ENCODE measurements around the gene FNDC1. TPM values are rescaled to one million over a fixed set of nuclear protein-coding genes. Genes with fewer than 3 reads are reported as not detected.

FNDC1 gene
- total and polyA plus RNA-seq, 10 of the 15 experiments (the other 5 are each of a cell fraction or from before 2014, with no cell fraction given): not detected

DNA sequence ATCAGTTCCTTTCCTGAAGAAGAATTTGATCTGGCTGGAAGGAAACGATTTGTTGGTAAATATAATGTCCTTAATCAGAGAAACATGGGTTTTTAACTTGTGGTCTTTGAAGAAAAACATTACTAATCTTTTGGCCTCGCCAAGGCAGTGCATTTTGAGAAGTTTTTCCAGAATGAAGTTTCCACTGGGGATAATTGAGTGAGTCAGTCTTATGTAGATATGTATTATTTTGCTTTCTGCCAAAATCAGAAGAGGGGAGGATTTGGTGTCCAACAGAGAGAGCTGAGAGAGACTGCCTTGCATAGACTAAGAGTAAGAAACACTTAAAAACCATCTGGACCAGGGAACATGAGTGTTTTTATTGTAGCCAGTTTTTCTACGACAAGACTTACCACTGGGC lies 79.9 kb downstream of the FNDC1 start:
- POLR2A ChIA-PET: no interaction called here
- no peak overlapping the region for H3K4me2 ChIP-seq (ENCODE audit: control insufficient read depth, insufficient read depth)
- RAD21 ChIA-PET (ENCODE audit: unreplicated experiment): no interaction called here
- CTCF ChIA-PET: interaction anchor here (1.7 kb wide), 1 partner anchor 405 kb away, joined by 5 read pairs; no protein-coding TSS in a partner anchor
- no peaks in the 10 kb centered on the region for H4K20me1 ChIP-seq (ENCODE audit: control insufficient read depth, insufficient read depth)
- no peak overlapping the region for H3K4me3 ChIP-seq
- SMC1A ChIA-PET (ENCODE audit: uncharacterized antibody, unreplicated experiment): interaction anchor here (2.0 kb wide), 1 partner anchor 15 kb away, joined by 4 read pairs; no protein-coding TSS in a partner anchor
- no peaks in the 10 kb centered on the region for H3K4me1 ChIP-seq (ENCODE audit: control insufficient read depth, insufficient read depth, low read length)
- no peaks in the 10 kb centered on the region; the same call in 2 of the 3 replicates for H3K9me3 ChIP-seq (replicated peaks; ENCODE audit: control insufficient read depth, insufficient read depth, low read length)
- BruUV-seq (replicated peaks): no TSS peak
- H3K27ac ChIP-seq (ENCODE audit: control insufficient read depth, insufficient read depth): no peak overlapping the region
- intact Hi-C loops (cut with micrococcal nuclease; ENCODE audit: unreplicated experiment) (no loop called here), in situ Hi-C loops (cut with MboI) (no loop called here)
- ATAC-seq (no peak), FAIRE-seq (no peak), DNase-seq (ENCODE audit: low read depth, low spot score) (no peak)
- peaks cover 0 to 3% of the 10 kb centered on the region in 2 experiments; a peak in 1 of 4 replicates for H3K27me3 ChIP-seq (replicated peaks in 1 of 2; ENCODE audit: control insufficient read depth in 2 of 2, insufficient read depth in 2 of 2, low read length in 1 of 2)
- no peak overlapping the region for H3K9ac ChIP-seq (ENCODE audit: control insufficient read depth, insufficient read depth, low read length)
- no peak overlapping the region for H2AFZ ChIP-seq (ENCODE audit: control insufficient read depth, low read depth, low read length)
- H3K36me3 ChIP-seq (ENCODE audit: control insufficient read depth in 2 of 2, insufficient read depth in 2 of 2, low read length in 1 of 2): no peaks in the 10 kb centered on the region
- TF ChIP-seq HDAC2 (IDR thresholded peaks at IDR 0.05) (no peak), TCF7 (IDR thresholded peaks at IDR 0.05; ENCODE audit: borderline replicate concordance) (no peak), YBX1 (IDR thresholded peaks at IDR 0.05) (no peak), RBBP5 (conservative IDR thresholded peaks at IDR 0.05) (no peak), MTA3 (IDR thresholded peaks at IDR 0.05; ENCODE audit: borderline replicate concordance, low read length) (no peak), SPI1 (IDR thresholded peaks at IDR 0.05; ENCODE audit: borderline replicate concordance, insufficient read depth, low read depth, low read length) (no peak)
- TF ChIP-seq, protein P1, sequence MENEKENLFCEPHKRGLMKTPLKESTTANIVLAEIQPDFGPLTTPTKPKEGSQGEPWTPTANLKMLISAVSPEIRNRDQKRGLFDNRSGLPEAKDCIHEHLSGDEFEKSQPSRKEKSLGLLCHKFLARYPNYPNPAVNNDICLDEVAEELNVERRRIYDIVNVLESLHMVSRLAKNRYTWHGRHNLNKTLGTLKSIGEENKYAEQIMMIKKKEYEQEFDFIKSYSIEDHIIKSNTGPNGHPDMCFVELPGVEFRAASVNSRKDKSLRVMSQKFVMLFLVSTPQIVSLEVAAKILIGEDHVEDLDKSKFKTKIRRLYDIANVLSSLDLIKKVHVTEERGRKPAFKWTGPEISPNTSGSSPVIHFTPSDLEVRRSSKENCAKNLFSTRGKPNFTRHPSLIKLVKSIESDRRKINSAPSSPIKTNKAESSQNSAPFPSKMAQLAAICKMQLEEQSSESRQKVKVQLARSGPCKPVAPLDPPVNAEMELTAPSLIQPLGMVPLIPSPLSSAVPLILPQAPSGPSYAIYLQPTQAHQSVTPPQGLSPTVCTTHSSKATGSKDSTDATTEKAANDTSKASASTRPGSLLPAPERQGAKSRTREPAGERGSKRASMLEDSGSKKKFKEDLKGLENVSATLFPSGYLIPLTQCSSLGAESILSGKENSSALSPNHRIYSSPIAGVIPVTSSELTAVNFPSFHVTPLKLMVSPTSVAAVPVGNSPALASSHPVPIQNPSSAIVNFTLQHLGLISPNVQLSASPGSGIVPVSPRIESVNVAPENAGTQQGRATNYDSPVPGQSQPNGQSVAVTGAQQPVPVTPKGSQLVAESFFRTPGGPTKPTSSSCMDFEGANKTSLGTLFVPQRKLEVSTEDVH (IDR thresholded peaks at IDR 0.05; ENCODE audit: low read depth, partially characterized antibody): no peak
- TF ChIP-seq, protein P2, sequence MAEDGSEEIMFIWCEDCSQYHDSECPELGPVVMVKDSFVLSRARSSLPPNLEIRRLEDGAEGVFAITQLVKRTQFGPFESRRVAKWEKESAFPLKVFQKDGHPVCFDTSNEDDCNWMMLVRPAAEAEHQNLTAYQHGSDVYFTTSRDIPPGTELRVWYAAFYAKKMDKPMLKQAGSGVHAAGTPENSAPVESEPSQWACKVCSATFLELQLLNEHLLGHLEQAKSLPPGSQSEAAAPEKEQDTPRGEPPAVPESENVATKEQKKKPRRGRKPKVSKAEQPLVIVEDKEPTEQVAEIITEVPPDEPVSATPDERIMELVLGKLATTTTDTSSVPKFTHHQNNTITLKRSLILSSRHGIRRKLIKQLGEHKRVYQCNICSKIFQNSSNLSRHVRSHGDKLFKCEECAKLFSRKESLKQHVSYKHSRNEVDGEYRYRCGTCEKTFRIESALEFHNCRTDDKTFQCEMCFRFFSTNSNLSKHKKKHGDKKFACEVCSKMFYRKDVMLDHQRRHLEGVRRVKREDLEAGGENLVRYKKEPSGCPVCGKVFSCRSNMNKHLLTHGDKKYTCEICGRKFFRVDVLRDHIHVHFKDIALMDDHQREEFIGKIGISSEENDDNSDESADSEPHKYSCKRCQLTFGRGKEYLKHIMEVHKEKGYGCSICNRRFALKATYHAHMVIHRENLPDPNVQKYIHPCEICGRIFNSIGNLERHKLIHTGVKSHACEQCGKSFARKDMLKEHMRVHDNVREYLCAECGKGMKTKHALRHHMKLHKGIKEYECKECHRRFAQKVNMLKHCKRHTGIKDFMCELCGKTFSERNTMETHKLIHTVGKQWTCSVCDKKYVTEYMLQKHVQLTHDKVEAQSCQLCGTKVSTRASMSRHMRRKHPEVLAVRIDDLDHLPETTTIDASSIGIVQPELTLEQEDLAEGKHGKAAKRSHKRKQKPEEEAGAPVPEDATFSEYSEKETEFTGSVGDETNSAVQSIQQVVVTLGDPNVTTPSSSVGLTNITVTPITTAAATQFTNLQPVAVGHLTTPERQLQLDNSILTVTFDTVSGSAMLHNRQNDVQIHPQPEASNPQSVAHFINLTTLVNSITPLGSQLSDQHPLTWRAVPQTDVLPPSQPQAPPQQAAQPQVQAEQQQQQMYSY (CRISPR knock-in tag; IDR thresholded peaks at IDR 0.05): no peak
- H3K79me2 ChIP-seq (ENCODE audit: control insufficient read depth, insufficient read depth, low read length): no peaks in the 10 kb centered on the region
- 37% methylated on average over 3 of the region's 3 CpGs for WGBS (ENCODE audit: insufficient coverage, insufficient replicate concordance, low lambda C conversion rate, missing lambda C conversion rate)
